Caco-2 (cell line): ENCODE data around the gene APOL4. TPM values are rescaled to one million over a fixed set of nuclear protein-coding genes. Genes with fewer than 3 reads are reported as not detected.

Experiments
- BruUV-seq: library from RNA; stranded (reverse); fragments of 400-500 nt; replicated peaks from 2 replicates; lab custom pipeline; 2021; lab: Mats Ljungman, UMichigan
- CTCF ChIA-PET: fragments of 300-600 bp; sonication (Branson Sonifier 250); formaldehyde crosslinking; loops from one replicate; lab custom pipeline; 2022; ENCODE audit warnings: antibody characterized with exemption; lab: Charles Lee
- POLR2A ChIA-PET: fragments of 300-600 bp; sonication (Branson Sonifier 250); formaldehyde crosslinking; loops from one replicate; lab custom pipeline; 2022; ENCODE audit warnings: antibody characterized with exemption; lab: Charles Lee
- DNase-seq, 2 experiments: peaks; one replicate each; pipeline versions ENCODE4 v3.0.0 to v3.0.0-alpha.2; 2020 to 2022
- H3K27me3 ChIP-seq: replicated peaks from 2 replicates; pipeline ENCODE4 v1.6.0; 2011; ENCODE audit warnings: low read length; ENCODE audit not compliant: control insufficient read depth, insufficient read depth
- H3K36me3 ChIP-seq: 2 replicates; pipeline ENCODE4 v1.5.1; 2011; ENCODE audit warnings: low read length; ENCODE audit not compliant: control insufficient read depth, insufficient read depth
- H3K4me1 ChIP-seq: fragments of 250-450 bp; sonication (Bioruptor Pico); 2 replicates; pipeline ENCODE4 v1.5.1; 2020; ENCODE audit warnings: mild to moderate bottlenecking
- H3K4me3 ChIP-seq: 2 replicates; pipeline ENCODE4 v1.5.1; 2011; ENCODE audit warnings: low read depth, mild to moderate bottlenecking, control low read depth, low read length
- H3K9me3 ChIP-seq: fragments of 250-450 bp; sonication (Bioruptor Pico); 2 replicates; pipeline ENCODE4 v1.5.1; 2020; ENCODE audit warnings: mild to moderate bottlenecking, moderate library complexity
- H3K27ac Mint-ChIP-seq: one replicate; pipeline ENCODE4 v1.8.0; 2022; ENCODE audit warnings: mixed read lengths; ENCODE audit not compliant: unreplicated experiment
- H3K27me3 Mint-ChIP-seq: one replicate; pipeline ENCODE4 v1.8.0; 2022; ENCODE audit warnings: mixed read lengths; ENCODE audit not compliant: insufficient read depth, unreplicated experiment
- H3K36me3 Mint-ChIP-seq: one replicate; pipeline ENCODE4 v1.8.0; 2022; ENCODE audit warnings: mild to moderate bottlenecking, mixed read lengths; ENCODE audit not compliant: insufficient read depth, unreplicated experiment
- H3K4me1 Mint-ChIP-seq: one replicate; pipeline ENCODE4 v1.8.0; 2022; ENCODE audit warnings: low read depth, mixed read lengths; ENCODE audit not compliant: unreplicated experiment
- H3K4me3 Mint-ChIP-seq: one replicate; pipeline ENCODE4 v1.8.0; 2022; ENCODE audit warnings: mild to moderate bottlenecking, moderate library complexity, mixed read lengths; ENCODE audit not compliant: unreplicated experiment
- H3K9me3 Mint-ChIP-seq: one replicate; pipeline ENCODE4 v1.8.0; 2022; ENCODE audit warnings: mixed read lengths; ENCODE audit not compliant: unreplicated experiment
- CTCF ChIP-seq, 2 experiments: fragments of 200-600 bp in 1 of 2; IDR thresholded peaks; 1 replicate in 1 of 2; 2 replicates in 1 of 2; pipeline versions ENCODE4 v1.5.1 to v1.8.0; 2011 to 2022; ENCODE audit warnings: antibody characterized with exemption in 1 of 2, control low read depth in 1 of 2, inconsistent platforms in 1 of 2, low read depth in 1 of 2, low read length in 1 of 2, mild to moderate bottlenecking in 1 of 2, moderate library complexity in 1 of 2; ENCODE audit not compliant: insufficient read depth in 1 of 2, severe bottlenecking in 1 of 2, unreplicated experiment in 1 of 2
- intact Hi-C: fragments of 100-400 bp; cut with micrococcal nuclease; formaldehyde crosslinking; loops from one replicate; pipeline ENCODE4 v1.10.0; 2022; ENCODE audit not compliant: unreplicated experiment
- total RNA-seq: library from RNA; stranded (reverse); gene quantifications from 2 replicates; pipeline ENCODE4 v1.2.3, GENCODE V29; 2022

The APOL4 gene
- total RNA-seq, 1 experiment from 2014 or later = not detected

DNA sequence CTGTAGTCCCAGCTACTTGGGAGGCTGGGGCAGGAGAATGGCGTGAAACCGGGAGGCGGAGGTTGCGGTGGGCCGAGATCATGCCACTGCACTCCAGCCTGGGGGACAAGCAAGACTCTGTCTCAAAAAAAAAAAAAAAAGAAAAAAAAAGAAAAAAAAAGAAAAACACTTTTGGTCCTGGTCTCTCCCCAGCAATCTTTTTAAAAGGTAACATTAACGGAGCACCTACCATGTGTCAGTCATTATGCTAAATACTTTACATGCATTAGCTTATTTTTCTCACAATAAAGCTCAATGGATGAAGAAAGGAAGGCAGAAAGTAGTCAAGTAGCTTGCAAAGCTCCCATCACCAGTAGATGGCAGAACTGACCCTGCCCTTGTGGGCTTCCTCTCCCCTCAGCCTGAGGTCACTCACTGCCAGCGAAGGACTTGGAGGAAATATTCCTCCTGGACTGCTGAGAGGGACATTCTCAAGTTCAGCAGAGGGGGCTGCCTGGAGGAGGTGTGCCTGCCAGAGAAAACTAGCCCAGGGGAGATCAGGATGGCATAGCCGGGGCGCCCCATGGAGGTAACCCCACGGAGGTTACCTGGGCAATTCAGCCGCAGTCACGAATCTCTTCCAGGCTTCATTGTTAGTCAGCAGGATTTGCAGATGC is 56.6 kb downstream of the APOL4 start:
- Mint-ChIP-seq H3K4me3 (no peak overlapping the region), H3K4me1 (no peaks in the 10 kb centered on the region), H3K27me3 (no peaks in the 10 kb centered on the region), H3K36me3 (no peaks in the 10 kb centered on the region), H3K27ac (no peak overlapping the region), H3K9me3 (no peaks in the 10 kb centered on the region)
- no peaks in the 10 kb centered on the region for H3K9me3 ChIP-seq
- intact Hi-C loops = loop anchor here (1.0 kb wide), 2 partner anchors 35 to 76 kb away; no protein-coding TSS in a partner anchor
- ChIA-PET POLR2A (no interaction called here), CTCF (interaction anchor here (0.7 to 1.4 kb wide), 12 partner anchors 15 to 360 kb away, joined by 3 to 15 read pairs (median 4); partner anchors contain the start of gene APOL3)
- no peaks in the 10 kb centered on the region for H3K27me3 ChIP-seq
- peak; percentile 71 to 77 for TF ChIP-seq CTCF (IDR thresholded peaks at IDR 0.05; ENCODE audit: insufficient read depth in 1 of 2, low read depth in 1 of 2, low read length in 1 of 2, severe bottlenecking in 1 of 2, unreplicated experiment in 1 of 2)
- DNase-seq = peak; percentile 69 to 70
- no peak overlapping the region for H3K4me3 ChIP-seq
- BruUV-seq = no TSS peak
- H3K36me3 ChIP-seq = no peaks in the 10 kb centered on the region
- no peaks in the 10 kb centered on the region for H3K4me1 ChIP-seq

- Mint-ChIP-seq H3K9me3 (no peaks in the 10 kb centered on the region), H3K4me3 (no peak overlapping the region)
- CTCF ChIA-PET = no interaction called here
These were observed 57.7 kb downstream of the APOL4 start for GRCh38 chr22:36143956-36144355.

More at GRCh38 chr22:36143956-36144355, 57.7 kb downstream of the APOL4 start:
- BruUV-seq = no TSS peak
- Mint-ChIP-seq H3K27ac (no peak overlapping the region), H3K27me3 (no peaks in the 10 kb centered on the region), H3K36me3 (no peaks in the 10 kb centered on the region), H3K4me1 (no peaks in the 10 kb centered on the region)
- Histone ChIP-seq H3K4me3 (no peak overlapping the region), H3K9me3 (no peaks in the 10 kb centered on the region), H3K4me1 (no peaks in the 10 kb centered on the region), H3K27me3 (no peaks in the 10 kb centered on the region), H3K36me3 (no peaks in the 10 kb centered on the region)
- POLR2A ChIA-PET = no interaction called here
- TF ChIP-seq CTCF (IDR thresholded peaks at IDR 0.05; ENCODE audit: insufficient read depth in 1 of 2, low read depth in 1 of 2, low read length in 1 of 2, severe bottlenecking in 1 of 2, unreplicated experiment in 1 of 2) = no peak
- intact Hi-C loops = no loop called here
- no peak for DNase-seq
